ENCODE measurements around the gene SH3RF1.
"Not testable (repeated sequence)": the region's sequence is repeated elsewhere in the genome, so short reads cannot be mapped to it uniquely, and the experiment has no call there.

SH3RF1 gene

DNA sequence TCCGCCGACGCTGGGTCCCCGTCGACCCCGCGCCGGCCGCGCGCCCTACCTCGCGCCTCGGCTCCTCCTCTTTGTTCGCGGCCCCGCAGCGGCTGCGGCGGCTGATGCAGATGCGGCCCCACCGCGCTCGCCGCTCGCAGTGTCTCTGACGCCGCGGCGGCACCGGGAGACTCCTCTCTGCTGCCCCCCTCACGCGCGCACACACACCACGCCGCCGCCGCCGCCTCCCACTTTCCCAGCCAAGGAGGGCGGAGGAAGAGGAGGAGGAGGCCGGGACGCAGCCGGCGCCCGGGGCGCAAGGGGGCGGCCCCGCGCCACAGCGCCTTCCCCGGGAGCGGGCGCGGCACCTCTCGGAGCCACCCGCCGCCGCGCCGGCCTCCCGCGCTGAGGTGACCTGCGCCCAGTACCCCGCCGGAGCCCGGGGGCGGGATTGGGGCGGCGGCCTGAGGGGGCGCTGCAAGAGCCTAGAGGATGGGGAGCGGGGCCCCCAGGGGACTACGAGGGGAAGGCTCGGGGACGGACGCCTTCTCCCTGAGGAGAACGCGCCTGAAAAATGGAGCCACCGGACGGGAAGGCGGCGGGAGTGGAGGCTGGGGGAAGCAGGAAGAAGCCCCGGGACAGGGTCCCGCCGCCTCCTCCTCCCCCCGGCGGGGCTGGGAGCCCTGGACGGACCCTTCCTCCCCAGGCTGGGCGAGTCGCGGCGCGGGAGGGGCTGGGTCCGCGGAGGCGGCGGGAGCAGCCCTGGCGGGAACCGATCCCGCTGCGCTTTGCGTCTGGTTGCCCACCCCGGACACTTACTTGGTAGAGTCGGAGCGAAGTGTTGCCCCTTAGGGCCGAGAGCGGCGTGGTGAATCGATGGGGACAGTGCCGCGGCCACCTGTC, at the start of gene SH3RF1:
Gene SH3RF1, minus strand, starts transcription at position 147 of the 882 bp plus-strand sequence. CDS start 1,744 bp downstream, outside the sequence.
- peak; percentile 65 for DNase-seq

DNA sequence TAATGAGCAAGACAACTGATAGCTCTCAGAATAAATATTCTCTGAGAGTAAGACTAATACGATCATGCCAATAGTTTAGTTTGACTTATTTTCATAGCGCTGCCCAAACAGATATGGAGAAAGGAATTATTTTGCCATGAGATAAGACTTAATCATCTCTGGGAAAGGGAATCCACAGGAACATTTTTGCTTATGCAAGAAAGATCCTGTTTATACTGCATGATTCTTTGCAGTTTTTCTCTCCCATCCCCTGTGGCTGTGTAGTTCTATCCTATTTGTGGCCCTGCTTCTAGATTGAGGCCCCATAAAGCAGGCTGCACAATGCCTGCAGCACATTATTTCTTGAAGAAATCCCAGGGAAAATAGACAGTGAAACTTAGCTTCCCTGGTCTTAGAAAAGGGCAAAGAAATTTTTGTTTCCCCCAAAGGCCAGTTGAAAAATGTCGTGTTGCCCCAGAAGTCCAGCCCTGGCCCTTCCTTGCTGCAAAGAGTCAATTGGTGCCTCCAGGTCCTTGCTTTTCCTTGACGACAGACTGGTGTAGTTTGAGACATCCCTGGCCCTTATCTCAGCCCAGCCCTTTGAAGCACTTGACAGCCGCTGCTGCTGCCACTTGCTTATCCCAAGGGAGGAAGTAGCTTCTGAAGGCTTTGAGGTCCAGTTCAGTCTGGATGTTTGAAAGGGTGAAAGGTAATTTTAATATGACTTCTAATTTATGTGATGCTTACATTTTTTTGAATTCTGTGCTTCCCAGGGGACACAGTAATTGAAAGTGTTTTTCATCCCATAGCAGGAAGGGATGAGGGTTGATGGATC, 45.0 kb upstream of the SH3RF1 start:
- no peak for DNase-seq

DNA sequence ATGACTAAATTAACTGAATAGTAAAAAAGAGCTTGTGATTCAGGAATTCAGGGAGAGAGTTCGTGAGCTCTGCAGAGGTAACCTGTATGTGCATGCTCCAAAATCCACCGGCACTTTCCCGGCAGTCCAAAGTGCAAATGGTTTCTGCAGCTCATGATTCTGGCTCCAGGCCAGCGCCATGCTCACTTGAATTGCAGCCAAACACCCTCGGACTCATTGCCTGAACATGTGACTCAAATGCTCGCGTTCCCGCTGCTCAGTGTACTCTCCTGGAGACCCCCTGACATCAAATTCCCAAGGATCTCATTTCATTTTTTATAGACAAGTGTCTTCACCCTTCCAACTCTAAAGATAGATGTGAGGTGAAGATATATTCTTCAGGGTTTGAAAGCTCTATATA, 44.1 kb upstream of the SH3RF1 start:
- no peak for DNase-seq

DNA sequence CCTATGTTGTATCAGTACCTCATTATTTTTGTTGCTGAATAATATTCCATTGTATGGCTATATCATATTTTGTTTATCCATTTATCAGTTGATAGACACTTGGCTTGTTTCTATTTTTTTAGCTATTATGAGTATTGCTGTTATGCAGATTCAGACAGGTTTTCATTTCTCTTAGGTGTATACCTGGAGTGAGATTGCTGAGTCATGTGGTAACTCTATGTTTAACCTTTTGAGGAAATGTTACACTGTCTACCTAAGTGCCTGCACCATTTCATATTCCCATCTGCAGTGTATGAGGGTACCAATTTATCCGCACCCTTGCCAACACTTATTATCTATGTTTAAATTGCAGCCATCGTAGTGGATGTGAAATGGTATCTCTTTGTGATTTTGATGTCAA, 43.0 kb upstream of the SH3RF1 start:
- no peak for DNase-seq

DNA sequence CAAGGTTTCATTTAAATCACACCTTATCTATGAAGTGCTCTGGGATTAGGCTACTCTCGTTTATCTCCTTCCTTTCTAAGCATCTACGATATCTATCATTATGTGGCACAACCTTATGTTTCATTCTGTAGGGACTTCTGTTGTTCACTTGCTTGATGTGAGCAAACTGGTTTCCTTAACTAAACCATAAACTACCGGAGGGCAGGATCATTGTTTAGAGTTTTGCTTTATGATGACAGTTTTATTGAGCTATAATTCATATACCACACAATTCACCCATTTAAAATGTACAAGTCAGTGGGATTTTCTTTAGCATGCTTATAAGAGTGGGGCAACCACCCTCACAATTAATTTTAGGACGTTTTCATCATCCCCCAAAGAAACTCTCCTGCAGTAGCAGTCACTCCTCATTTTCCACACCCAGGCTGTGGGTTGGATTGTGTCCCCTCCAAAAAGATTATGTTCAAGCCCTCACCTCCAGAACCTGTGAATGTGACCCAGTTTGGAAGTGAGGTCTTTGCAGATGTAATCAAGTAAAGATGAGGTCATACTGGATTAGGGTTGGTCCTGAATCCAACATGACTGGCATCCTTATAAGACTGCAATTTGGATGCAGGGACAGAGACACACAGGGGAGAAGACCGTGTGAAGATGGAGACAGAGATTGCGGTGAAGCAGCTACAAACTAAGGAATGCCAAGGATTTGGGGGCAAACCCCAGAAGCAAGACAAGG, 42.1 kb upstream of the SH3RF1 start:
- DNase-seq, result no peak

DNA sequence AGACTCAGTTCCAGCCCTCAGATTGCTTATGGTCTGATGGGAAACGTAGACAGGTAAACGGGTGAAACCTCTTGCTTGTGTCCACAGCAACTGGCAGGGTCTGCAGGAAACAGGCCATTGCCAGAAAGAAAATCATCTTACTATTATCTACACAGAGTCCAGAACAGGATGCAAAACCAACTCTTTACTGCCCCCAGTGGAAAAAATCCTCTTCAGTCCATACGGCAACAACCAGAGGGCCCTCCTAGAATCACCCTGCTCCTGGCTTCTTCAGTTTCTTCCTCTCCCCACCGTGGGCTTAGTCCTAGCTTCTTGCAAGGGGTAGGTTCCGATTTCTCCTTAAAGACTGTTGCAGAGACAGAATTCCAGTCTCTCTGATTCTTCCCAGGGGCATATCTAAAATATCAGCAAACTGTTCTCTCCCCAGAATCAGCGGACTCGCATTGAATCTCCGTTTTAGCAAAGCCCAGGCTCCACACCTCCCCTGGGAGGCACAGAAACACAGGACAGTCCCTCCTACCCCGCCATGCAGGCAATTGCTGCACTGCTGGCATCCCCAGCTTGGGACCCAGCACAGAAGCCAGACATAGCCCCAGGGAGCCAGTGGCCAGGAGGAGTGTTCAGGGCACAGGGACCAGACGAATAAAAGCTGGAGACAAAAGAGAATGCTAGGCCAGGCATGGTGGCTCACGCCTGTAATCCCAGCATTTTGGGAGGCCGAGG, 41.0 kb upstream of the SH3RF1 start:
- peak; percentile 61 for DNase-seq

DNA sequence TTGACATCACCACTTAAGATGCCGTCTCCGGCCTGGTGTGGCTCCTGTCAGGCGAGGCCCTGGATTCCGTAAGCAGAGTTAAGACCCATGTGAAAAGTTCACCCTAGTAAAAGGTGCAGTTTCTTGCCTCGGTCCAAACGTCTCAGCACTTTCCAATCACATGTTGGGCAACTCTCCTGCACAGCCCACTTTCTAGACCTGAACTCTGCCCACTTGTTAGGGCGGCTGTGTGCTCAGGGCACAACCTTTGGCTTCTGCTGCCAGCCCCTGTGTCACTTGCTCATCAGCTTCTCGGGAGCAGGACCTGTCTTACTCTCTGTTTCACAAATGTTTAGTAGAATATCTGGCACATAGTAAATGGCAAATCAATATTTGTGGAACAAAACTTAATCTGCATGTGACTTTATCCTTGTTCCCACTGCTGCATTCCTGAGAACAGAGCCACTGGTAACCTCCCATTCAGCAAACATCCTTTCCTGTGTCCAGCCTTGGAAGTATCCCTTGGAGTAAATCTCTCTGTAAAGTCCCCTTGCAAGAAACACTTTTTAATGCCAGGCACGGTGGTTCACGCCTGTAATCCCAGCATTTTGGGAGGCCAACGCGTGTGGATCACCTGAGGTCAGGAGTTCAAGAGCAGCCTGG, 38.7 kb upstream of the SH3RF1 start:
- DNase-seq, result no peak

DNA sequence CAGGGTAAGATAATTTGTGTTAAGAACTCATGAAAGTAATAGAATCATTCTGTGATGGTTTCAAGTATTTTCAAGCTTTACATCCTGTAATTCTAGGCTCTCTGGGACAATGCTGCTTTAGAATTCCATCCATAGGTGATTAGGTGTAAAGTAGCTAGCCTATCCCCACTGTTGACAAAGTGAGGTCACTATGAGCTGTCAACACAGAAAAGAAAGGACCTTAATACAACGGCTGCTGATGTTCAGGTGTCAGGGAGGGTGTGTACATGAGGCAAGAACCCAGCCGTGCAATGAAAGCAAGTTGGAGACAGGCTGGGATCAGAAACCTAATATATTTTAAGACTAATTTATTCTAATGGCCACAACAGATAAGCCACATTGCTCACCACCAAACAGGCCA, 36.8 kb upstream of the SH3RF1 start:
- DNase-seq, result no peak

DNA sequence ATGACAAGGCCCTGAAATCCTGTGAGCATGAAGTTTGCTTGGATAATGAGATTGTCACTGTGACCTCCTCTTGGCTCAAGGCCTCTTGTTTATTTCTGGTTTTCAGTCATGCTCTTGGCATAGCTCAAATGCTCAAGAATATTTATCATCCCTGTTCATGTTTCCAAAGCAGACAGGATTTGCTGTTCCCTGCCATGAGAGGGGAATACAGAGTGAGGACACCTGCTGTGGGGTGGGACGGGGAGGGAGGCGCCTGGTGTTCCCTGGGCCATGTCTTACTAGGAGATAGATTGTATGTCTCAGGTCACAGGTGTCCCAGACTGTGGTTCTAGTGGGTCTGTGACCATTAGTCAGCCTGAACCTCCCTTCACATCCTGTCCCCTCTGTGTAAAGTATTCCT, 34.9 kb upstream of the SH3RF1 start:
- DNase-seq, result no peak

DNA sequence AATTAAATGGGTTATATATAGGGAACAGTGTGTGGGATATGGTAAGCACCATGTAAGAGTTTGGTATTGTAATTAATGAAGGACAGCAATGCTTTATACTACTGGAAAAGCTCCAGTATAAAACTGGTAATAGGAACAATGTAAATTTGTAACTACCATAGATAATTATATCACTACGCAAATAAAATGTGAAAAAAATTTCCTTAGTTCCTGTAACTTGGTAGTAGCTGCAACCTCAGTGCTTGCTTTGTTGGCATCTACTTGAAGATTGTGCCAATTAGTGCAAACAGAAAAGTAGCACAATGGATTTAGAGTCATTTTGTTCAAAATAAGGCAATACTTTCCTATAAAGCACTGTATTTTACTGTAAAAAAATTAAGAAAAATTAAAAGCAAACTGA, 34.4 kb upstream of the SH3RF1 start:
- DNase-seq, result no peak

DNA sequence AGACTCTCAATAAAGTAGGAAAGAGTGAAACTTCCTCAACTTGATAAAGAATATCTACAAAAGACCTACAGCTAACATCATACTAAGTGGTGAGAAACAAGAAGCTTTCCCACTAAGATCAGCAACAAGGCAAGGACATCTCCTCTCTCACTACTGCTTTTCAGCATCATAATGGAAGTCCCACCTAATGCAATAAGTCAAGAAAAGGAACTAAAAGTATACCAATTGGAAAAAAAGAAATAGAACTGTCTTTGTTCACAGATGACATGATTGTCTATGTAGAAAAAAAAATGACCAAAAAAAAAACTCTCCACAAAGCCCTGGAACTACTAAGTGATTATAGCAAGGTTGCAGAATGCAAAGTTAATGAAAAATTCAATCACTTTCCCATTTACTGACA, 25.1 kb upstream of the SH3RF1 start:
- DNase-seq, result peak; percentile 93

DNA sequence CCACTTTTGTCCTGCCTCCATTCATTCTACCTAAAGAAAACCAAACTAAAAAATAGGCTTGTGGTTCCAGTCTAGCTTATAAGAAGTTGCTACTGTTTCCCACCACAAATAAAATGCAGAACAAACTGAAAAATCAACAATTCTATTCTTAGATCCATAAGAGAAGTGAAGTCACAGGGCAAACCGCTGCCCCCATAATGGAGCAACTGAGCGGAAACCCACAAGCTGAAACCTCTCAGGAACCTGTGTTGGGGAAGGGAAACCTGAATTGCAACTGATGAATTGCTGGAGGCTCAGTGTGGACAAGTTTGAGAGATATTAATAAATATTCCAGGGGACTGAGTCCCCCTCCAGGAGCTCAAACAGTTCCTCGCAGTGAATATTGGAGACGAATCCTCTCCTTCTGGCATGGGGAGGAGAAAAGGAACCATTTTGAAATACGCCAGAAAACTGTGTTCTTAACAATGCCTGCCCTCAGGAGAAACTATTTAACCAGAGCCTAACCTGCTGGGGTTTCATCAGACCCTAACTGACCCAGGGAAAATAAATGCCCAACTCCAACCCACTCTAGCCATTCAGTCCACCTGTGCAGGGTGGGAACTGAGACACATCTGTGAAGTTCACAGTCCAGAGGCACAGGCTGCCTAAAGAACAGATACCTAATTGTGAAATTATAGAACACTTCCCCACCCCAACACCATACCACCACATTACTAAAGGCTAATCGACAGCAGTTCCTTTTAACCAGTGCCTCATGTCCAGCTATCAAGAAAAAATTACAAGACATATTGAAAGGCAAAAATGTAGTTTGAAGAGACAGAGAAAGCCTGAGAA, 22.8 kb upstream of the SH3RF1 start:
- DNase-seq, result peak; percentile 98

DNA sequence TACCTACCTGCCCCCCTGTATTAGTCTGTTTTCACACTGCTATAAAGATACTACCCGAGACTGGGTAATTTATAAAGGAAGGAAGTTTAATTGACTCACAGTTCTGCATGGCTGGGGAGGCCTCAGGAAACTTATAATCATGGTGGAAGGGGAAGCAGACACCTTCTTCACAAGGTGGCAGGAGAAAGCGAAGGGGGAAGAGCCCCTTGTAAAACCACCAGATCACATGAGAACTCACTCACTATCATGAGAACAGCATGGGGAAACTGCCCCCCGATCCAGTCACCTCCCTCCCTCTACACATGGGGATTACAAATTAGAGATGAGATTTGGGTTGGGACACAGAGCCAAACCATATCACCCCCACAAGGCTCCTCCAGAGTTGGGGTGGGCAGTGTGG, 17.2 kb upstream of the SH3RF1 start:
- DNase-seq, result peak; percentile 7

DNA sequence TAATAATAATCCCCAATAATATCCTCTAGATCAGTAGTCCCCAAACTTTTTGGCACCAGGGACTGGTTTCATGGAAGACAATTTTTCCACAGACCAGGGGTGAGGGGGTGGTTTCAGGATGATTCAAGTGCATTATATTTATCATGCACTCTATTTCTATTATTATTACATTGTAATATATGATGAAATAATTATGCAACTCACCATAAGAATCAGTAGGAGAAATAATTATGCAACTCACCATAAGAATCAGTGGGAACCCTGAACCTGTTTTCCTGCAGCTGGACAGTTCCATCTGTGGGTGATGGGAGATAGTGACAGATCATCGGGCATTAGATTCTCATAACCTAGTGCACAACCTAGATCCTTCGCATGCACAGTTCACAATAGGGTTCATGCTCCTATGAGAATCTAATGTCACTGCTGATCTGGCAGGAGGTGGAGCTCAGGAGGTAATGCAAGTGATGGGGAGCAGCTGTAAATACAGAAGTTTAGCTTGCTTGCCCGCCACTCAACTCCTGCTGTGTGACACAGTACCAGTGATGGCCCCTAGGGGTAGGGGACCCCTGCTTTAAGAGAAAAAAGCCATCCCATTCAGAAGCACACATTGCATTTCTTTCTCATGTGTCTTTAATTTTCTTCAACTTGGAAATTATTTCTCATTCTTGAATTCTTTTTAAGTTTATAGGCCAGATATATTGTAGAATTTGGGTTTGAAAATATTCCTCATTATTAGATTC, 16.0 kb upstream of the SH3RF1 start:
- DNase-seq, result no peak

DNA sequence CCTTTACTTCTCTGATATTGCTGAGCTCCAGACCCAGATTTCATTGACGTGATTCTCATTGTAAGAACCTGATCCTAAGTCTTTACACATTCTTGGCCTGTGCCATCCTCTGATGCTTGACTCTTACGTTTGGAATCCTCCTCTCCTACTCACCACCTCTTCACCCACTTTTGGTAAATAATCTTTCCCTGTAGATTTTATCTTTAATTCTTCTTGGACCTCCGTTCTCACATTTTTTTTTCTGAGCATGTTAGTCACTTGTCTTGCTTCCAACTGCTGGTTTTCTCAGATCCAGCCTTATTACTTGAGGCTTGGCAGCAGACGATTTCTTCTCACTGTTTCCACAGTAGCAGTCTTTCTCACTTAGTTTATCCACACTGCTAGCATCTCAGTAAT, 12.4 kb upstream of the SH3RF1 start:
- no peak for DNase-seq

DNA sequence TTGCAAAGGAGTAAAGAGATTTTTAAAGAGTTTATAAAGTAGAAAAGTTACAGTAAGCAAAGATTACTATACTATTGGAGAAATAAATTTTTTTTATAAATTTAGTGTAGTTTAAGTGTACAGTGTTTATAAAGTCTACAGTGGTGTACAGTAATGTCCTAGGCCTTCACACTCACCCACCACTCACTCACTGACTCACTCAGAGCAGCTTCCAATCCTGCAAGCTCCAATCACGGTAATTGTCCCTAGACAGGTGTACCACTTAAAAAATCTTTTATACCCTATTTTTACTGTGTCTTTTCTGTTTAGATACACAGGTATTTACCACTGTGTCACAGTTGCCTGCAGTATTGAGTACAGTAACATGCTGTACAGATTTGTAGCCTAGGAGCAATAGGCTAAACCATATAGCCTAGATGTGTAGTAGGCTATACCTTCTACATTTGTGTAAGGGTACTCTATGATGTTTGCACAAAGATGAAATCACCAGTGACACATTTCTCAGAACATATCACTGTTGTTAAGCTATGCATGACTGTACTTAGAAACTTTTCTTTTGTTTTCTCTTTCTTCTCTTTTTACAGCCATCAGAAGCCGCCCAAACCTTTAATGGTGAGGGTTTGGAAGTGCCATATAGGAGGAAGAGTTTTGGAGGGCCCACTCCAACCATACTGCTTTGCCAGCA, 11.8 kb upstream of the SH3RF1 start:
- DNase-seq, result no peak

DNA sequence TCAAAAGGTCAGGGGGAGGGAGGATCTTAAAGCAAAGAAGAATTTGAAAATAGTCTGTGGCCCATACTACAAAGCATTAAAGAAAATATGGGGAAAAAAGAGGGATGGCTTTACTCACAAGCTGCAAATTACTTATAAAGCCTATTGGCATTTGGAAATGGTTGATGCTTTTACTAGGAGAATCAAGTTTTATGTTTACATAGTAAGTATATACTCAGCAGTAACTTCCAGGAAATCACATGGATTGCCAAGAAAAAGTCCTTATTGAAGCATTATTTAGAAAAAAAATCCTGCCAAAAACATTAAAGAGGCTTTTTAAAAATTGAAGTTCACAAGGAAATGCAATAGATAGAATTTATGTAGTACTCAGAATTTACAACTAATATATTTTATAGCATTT, 8.4 kb upstream of the SH3RF1 start:
- DNase-seq, result no peak

DNA sequence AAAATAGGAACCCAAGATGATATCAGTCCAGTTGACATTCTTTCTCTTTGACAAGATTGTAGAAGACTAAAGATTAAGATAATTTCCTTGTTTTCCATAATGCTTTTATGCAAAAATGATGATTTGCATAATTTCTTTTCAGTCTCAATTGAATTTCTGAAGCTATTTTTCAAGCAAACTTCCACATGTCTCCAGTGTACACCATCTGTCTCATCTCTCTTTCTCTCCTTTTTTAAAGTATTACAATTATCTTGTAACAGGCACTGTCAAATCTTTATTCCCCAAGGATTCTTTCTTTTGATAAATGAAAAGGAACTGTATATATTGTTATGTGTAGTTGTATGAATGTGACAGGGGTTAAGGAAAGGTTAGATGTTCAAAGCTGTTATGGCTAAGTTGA, 7.9 kb upstream of the SH3RF1 start:
- DNase-seq, result no peak

DNA sequence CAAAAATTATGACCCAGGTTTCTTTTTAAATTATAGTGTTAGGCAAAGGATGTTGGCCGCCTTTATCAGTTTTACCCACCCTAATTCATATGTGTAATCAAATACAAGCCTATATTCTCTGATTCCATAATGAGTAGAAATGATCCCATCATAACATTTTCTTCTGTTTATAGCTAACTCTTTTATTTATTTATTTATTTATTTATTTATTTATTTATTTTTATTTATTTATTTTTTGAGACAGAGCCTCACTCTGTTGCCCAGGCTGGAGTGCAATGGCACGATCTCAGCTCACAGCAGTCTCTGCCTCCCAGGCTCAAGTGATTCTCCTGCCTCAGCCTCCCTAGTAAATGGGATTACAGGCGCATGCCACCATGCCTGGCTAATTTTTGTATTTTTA, 7.1 kb upstream of the SH3RF1 start:
- DNase-seq, result not testable (repeated sequence)

DNA sequence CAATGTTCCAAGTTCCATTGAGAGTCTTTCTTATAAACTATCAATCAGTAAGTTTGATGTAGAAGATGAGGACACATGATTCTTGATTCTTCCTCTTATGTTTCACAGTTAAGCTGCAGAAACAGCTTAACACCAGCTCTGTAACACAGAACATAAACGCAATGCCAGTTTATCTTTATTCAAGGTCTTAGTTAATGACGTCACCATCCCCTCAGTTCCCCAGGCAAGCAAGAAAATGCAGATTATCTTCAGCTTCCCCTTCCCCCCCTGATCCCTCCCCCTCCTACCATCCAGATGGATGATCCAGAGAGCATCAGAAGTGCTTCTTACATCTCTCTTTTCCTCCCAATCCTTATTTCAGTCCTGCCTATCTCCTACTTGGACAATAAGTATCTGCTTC, 4.4 kb upstream of the SH3RF1 start:
- DNase-seq, result no peak
